ENCODE results near the gene RAD51B.

Gene RAD51B

DNA sequence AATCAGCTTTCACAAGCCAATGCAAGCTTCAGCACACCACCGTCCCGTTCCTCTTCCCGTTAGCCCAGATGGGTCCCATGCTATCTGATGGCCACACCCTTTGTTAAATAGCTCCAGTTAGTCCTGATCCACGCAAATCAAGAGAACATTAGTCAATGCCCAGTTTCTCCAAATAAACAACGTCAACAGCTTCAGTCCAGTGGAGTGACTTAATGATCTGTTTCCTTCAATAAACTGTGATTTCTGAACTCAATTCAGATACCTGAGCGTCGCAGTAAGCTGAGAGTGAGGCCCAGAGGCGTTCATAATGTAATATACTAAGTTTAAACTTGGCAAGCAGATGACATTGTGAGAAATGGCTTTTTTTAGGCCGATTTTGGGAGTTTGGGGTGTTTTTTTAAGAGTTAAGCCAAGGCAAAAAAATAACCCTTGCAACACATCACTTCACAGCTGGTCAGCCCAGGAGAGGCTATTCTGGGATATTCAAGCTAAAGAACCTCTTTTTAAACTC lies 861.0 kb downstream of the RAD51B start:
- DNase-seq (ENCODE audit: insufficient read length) (no peak), FAIRE-seq (no peak)
- TF ChIP-seq TAF1 (IDR thresholded peaks at IDR 0.05; ENCODE audit: borderline replicate concordance, low read depth, low read length) (no peak), POLR2AphosphoS5 (IDR thresholded peaks at IDR 0.05; ENCODE audit: low read depth, low read length) (no peak), POLR2A (IDR thresholded peaks at IDR 0.05; ENCODE audit: low read depth, low read length) (no peak)

DNA sequence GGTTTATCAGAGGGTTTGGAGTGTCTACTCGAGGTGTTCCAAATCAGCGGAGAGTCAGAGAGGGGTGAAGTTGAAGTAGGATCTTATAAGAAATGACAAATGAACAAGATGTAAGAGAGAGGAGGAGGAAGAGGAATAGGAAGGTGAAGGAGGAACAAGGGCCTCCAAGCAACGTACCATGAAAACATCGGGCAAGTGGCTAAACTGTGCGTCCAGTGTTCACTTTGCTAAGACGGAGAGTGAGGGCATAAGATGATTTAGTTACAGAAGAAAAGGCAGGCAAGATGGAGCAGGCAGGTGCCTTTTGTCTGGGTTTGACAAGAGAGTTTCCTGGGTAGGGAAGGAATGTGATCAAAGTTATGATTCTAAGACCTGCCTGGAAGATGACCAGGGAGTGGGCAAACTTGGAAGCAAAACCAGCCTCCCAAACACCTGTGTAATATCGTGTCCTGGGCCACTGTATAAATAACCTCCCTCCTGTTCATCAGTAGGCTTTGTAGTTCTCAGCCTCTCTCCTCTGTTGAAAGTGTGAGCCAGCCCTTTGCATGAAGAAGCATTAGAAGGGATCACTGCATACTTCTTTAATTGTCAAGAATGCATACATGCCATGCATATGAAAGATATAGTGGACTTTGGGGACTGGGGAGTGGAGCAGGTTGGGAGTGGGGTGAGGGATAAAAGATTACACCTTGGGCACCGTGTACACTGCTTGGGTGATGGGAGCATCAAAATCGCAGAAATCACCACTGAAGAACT lies 861.9 kb downstream of the RAD51B start:
- TF ChIP-seq POLR2A (IDR thresholded peaks at IDR 0.05; ENCODE audit: low read depth, low read length), result no peak
- TF ChIP-seq TAF1 (IDR thresholded peaks at IDR 0.05; ENCODE audit: borderline replicate concordance, low read depth, low read length), result no peak
- TF ChIP-seq POLR2AphosphoS5 (IDR thresholded peaks at IDR 0.05; ENCODE audit: low read depth, low read length), result no peak
- FAIRE-seq (no peak), DNase-seq (ENCODE audit: insufficient read length) (no peak)

DNA sequence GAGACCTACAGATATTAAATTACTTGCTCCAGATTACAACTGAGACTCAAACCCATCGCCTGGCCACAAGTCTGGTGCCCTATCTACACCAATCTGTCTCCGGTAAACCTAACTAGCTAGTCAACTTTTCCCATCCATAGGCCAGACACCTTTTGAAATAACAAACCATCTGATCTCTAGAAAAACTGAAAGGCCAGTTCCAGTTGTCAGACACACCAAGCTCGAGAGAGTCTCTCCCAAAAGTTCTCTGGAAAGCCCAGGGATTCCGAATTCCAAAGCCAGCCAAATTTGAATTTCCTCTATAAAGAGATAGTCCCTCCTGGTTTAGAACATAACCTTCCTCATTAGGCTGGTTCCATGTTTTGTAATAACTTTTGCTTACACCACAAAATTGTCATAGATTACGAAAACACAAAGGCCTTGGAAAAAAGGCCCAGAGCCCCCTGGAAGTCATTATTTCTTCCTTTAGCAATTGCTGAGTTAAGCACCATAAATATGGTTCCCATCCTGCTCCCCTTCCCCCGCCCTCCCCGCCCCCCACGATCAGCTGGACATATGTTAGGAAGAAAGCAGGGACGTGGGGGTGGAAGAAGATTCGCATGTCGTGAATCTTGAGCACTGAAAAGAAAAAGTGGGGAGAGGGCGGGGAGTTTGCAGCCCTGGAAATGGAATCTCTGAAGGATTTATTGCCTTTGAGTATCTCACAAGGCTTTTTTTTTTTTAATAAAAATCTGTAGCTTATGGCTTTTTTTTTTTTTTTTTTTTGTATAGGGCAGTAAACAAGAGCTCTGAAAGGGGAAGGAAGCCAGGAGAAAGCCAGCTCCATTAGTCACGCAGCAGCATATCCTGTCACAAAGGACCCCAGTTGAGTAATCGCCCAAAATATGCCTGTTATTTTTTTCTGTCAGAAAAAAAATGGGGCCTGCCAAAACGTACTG lies 862.9 kb downstream of the RAD51B start:
- no peak for TF ChIP-seq POLR2A (IDR thresholded peaks at IDR 0.05; ENCODE audit: low read depth, low read length)
- TF ChIP-seq TAF1 (IDR thresholded peaks at IDR 0.05; ENCODE audit: borderline replicate concordance, low read depth, low read length), result no peak
- no peak for TF ChIP-seq POLR2AphosphoS5 (IDR thresholded peaks at IDR 0.05; ENCODE audit: low read depth, low read length)
- DNase-seq (ENCODE audit: insufficient read length) (no peak), FAIRE-seq (no peak)

DNA sequence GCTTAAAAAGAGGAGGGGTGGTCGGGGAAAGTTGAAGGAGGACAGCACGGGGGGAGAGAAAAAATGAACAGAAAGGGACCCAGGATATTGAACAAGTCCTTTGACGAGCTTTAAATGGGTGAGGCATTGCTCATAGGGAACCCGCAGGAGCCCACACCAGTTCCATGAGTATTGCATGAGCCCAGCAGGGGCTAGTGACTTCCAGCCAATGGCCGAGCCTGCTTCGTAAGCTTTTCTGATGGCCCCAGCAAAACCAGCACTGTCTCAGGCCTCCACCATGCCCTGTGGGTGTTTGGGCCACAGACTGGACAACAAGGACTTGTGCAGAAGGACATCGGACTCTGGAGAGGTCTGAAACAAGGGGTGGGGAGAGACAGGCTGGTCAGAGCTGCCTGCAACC lies 863.7 kb downstream of the RAD51B start:
- TF ChIP-seq POLR2A (IDR thresholded peaks at IDR 0.05; ENCODE audit: low read depth, low read length), result no peak
- TF ChIP-seq POLR2AphosphoS5 (IDR thresholded peaks at IDR 0.05; ENCODE audit: low read depth, low read length), result no peak
- TF ChIP-seq TAF1 (IDR thresholded peaks at IDR 0.05; ENCODE audit: borderline replicate concordance, low read depth, low read length), result no peak
- FAIRE-seq, result no peak

DNA sequence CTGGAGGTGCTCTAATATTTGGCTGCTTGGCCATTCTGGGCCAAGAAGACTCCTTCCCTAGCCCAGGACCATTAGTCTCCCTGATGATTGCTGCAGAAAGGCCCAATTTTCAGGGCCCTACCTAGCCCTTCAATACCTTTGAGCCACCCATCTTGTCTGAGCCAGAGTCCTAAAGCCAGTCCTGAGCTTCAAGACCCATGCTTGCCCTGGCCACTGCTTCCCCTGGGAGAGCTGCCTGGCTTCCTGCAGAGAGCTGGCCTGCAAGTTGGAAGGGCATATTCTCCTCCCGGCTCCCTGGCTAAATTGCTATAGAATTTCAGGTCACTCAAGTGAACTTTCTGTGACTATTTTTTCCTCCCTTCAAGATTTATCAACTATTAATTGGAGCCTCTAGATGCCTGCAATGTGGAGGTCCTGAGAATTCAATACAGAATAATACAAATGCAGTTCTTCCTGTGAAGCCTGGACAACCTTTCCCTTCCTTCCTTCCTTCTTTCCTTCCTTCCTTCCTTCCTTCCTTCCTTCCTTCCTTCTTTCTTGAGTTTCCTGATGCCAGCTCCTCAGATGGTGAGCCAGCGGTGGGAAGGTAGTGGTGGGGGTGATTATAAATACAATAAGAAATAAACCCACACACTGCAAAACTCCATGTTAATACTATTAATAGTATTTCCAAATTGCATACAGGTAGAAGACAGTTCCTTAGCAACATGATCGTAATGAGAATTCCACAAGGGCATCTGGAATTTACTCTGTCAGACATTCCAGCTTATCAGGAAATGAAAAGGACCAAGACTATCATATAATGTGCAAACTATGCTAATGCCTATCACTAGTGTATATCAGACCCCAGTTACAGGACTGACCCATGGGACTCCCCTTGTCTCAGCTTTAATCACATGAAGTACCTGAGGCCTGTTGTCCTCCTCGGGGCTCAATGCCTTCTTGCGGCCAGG lies 865.2 kb downstream of the RAD51B start:
- DNase-seq (ENCODE audit: insufficient read length) (no peak), FAIRE-seq (no peak)
- TF ChIP-seq POLR2A (IDR thresholded peaks at IDR 0.05; ENCODE audit: low read depth, low read length) (peak; percentile 43; the same call in 1 of the 2 replicates), POLR2AphosphoS5 (IDR thresholded peaks at IDR 0.05; ENCODE audit: low read depth, low read length) (no peak), TAF1 (IDR thresholded peaks at IDR 0.05; ENCODE audit: borderline replicate concordance, low read depth, low read length) (no peak)

More for the DNA sequence above, 863.7 kb downstream of the RAD51B start:
- DNase-seq (ENCODE audit: insufficient read length), result no peak

DNA sequence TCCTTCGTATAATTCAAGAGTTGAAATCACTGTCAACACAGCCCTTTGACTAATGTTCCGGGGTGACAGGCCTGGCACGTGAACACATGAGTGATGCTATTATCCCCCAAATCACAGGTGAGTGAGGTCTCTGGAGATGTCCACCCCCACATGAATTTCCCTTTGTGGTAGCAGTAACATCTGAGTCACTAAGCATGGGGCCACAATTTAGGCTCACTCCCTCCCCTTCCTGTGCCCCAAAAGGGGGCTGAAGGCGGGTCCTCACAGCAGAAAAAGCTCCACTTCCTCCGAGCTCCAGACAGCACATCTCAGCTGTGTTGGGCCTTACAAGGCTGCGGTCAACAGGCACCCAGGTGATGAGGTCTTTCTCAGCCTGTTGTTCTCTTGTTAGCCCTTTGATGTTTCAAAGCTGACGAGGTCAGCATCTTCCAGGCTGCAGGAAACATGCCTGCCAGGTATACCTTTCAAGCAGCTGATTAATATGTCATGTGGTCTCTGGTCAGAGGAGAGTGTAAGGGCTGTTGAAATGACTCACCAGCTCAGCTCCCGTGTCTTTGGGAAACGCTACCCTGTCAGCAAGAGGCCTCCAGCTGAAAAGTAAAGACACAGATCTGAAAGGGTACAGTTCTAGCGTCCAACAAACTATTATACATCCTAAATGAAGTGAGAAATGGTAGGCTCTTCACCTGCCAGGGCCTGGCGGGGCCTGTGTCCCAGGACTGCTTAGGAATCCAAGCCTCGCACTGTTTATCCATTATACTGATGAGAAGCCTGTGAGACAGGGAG lies 866.0 kb downstream of the RAD51B start:
- peak; percentile 97 for FAIRE-seq
- TF ChIP-seq POLR2A (IDR thresholded peaks at IDR 0.05; ENCODE audit: low read depth, low read length), result peak; percentile 40; the same call in 1 of the 2 replicates
- 0 out of 2 replicates have a peak, but pooled peaks have one; percentile 23 for TF ChIP-seq POLR2AphosphoS5 (IDR thresholded peaks at IDR 0.05; ENCODE audit: low read depth, low read length)
- no peak for TF ChIP-seq TAF1 (IDR thresholded peaks at IDR 0.05; ENCODE audit: borderline replicate concordance, low read depth, low read length)
- peak; percentile 67 for DNase-seq (ENCODE audit: insufficient read length)

DNA sequence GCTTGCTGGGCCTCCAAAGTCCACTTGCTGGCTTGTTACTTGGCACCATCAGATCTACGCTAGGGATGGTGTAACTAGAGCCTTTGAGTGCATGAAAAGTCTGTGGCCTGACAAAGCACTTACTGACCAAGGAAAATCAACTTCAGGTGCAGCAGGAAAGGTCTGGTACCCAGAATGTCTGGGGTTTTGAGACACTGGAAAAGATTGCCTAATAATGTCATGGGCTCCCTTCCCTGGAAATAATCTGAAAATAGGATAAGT lies 866.6 kb downstream of the RAD51B start:
- TF ChIP-seq POLR2AphosphoS5 (IDR thresholded peaks at IDR 0.05; ENCODE audit: low read depth, low read length) (no peak), TAF1 (IDR thresholded peaks at IDR 0.05; ENCODE audit: borderline replicate concordance, low read depth, low read length) (no peak), POLR2A (IDR thresholded peaks at IDR 0.05; ENCODE audit: low read depth, low read length) (no peak)
- FAIRE-seq, result no peak
- no peak for DNase-seq (ENCODE audit: insufficient read length)

DNA sequence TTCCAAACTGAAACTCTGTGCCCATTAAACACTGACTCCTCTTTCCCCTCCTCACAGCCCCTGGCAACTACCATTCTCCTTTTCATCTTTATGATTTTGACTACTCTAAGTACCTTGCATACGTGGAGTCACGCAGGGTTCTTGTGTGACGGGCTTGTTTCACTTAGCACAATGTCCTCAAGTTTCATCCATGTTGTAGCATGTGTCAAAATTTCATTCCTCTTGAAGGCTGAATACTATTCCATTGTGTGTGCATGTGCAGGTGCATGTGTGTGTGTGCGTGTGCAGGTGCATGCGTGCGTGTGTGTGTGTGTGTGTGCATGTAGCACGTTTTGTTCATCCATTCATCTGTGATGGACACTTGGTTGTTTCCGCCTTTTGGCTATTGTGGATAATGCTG lies 867.1 kb downstream of the RAD51B start:
- TF ChIP-seq POLR2AphosphoS5 (IDR thresholded peaks at IDR 0.05; ENCODE audit: low read depth, low read length) (no peak), TAF1 (IDR thresholded peaks at IDR 0.05; ENCODE audit: borderline replicate concordance, low read depth, low read length) (no peak), POLR2A (IDR thresholded peaks at IDR 0.05; ENCODE audit: low read depth, low read length) (no peak)
- DNase-seq (ENCODE audit: insufficient read length) (no peak), FAIRE-seq (no peak)

DNA sequence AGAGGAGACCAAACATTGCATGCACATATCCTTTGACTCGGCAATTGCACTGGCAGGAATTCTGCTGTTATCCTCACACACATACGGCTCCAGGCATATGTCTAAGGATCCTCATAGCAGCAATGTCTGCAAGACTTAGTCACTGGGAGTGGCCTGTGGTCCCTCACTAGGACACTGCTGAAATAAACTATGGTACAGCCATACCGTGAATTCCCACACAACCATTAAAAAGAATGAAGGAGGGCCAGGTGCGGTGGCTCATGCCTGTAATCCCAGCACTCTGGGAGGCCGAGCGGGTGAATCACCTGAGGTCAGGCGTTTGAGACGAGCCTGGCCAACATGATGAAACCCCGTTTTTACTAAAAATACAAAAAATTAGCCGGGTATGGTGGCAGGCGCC lies 868.2 kb downstream of the RAD51B start:
- no peak for TF ChIP-seq POLR2AphosphoS5 (IDR thresholded peaks at IDR 0.05; ENCODE audit: low read depth, low read length)
- TF ChIP-seq TAF1 (IDR thresholded peaks at IDR 0.05; ENCODE audit: borderline replicate concordance, low read depth, low read length), result no peak
- TF ChIP-seq POLR2A (IDR thresholded peaks at IDR 0.05; ENCODE audit: low read depth, low read length), result no peak
- no peak for FAIRE-seq

DNA sequence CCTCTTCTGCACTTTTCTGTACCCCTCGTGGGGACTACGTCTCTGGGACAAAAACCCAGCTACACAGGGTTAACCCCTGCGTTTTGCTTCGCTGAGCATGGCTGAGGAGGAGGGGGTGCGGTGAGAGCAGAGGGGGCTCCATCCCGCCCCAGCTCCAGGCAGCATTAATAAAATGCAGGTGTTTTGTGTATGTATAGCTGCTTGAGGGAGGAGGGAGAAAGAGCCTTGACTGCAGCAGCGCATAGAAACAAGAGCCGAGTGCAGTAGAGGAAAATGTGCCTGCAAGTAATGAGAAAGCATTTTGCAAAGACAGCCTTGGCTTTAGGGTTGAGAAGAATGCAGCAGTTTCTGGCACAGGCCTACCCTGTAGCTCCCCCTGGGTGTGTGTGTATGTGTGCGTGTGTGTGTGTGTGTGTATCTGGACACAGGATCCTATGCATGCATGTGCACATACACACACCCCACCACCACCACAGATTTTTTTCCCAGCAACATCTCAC lies 869.3 kb downstream of the RAD51B start:
- TF ChIP-seq POLR2AphosphoS5 (IDR thresholded peaks at IDR 0.05; ENCODE audit: low read depth, low read length) (no peak), POLR2A (IDR thresholded peaks at IDR 0.05; ENCODE audit: low read depth, low read length) (no peak), TAF1 (IDR thresholded peaks at IDR 0.05; ENCODE audit: borderline replicate concordance, low read depth, low read length) (no peak)
- peak; percentile 42 for FAIRE-seq
- DNase-seq (ENCODE audit: insufficient read length), result no peak

More for the DNA sequence above, 868.2 kb downstream of the RAD51B start:
- no peak for DNase-seq (ENCODE audit: insufficient read length)

Data from GM12892 (cell line).